Measurements from ENCODE around the gene KCNC3.

KCNC3 gene

DNA sequence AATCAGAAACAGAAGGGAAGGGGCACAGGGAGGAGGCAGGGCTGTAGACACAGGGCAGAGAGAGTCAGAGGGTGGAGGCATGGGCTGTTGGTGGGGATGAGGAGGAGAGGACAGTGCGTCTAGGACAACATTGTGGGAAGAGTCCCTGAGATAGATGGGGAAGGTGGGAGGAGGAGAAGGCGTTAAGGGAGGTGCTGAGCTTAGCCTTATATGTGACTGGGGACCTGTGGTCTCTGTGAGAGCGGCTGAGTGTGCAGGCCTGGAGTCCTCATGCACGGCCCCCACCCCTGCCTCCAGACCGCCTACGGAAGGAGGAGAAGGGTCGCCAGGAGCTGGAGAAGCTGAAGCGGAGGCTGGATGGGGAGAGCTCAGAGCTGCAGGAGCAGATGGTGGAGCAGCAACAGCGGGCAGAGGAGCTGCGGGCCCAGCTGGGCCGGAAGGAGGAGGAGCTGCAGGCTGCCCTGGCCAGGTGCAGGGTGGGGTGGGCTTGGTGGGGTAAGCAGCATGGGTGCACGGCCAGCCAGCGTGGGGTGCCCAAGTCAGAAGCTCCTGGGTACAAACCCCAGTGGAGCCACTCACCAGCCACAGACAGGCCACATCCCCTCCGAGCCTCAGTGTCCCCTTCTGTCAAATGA is 56.8 kb downstream of the KCNC3 start:
- DNase-seq, result no peak

DNA sequence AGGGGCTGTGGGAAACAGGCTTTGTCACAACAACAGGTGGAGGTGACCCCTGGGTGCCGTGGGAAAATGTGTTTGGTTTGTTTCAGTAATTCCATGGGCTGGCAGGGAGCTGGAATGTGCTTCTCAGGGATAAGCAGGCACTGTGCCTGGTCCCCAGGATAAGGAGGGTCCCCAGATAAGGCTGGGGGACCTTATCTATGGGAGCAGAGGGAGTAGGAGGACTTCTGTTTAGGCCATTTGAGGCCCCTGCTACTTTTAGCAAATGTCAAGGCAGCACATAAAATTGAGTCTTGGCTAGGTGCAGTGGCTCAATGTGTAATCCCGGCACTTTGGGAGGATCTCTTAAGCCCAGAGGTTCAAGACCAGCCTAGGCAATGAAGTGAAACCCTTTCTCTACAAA is 59.5 kb downstream of the KCNC3 start:
- DNase-seq, result no peak

DNA sequence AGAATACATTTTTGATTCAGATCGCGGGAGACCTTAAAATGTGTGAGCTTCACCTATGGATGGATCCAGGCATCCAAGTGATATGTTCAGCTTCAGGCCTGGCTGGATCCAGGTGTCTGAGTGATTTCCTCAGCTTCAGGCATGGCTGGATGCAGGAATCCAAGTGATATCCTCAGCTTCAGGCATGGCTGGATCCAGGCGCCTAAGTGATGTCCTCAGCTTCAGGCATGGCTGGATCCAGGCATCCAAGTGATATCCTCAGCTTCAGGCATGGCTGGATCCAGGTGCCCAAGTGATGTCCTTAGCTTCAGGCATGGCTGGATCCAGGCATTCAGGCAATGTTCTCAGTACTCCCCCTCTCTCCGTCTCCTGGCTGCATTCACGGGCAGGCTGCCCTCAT is 60.7 kb downstream of the KCNC3 start:
- DNase-seq, result no peak

DNA sequence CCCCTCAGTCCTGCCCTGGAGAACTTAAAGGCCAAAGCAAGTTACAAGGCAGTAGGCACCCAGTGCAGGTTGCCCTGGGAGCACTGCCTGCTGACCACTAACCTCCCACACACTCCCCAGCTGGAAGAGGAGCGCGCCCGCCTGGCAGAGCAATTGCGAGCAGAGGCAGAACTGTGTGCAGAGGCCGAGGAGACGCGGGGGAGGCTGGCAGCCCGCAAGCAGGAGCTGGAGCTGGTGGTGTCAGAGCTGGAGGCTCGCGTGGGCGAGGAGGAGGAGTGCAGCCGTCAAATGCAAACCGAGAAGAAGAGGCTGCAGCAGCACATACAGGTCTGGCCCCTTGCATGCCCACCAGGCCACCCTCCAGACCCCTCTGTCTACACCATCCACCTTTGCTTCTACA is 61.1 kb downstream of the KCNC3 start:
- no peak for DNase-seq

DNA sequence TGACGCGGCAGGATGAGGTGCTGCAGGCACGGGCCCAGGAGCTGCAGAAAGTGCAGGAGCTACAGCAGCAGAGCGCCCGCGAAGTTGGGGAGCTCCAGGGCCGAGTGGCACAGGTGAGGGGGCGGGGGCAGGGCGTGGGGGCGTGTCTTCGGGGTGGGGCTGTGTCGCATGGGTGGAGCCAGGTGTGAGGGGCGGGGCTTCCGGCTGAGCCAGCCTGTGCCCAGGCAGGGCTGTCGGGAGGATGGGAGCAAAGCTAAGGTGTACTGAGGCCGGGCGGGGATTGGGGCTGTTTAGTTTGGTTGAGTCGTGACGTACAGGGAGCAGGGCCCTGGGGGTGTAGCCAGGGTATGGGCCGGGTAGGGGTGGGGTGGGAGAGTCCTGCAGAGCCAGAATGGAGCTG is 62.3 kb downstream of the KCNC3 start:
- DNase-seq, result no peak

DNA sequence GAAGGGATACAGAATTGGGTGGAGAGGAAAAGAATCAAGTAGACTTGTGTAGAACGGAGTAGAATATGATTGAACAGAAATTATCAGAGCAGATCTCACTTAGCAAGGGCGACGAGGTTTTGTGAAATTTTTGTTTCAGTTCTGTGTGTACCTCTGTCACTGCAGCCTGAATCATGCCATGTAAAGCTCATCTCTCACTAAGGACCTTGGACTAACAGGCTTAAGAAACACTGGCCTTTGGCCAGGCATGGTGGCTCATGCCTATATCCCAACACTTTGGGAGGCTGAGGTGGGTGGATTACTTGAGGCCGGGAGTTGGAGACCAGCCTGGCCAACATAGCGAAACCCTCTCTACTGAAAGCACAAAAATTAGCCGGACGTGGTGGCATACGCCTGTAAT is 63.1 kb downstream of the KCNC3 start:
- no peak for DNase-seq

DNA sequence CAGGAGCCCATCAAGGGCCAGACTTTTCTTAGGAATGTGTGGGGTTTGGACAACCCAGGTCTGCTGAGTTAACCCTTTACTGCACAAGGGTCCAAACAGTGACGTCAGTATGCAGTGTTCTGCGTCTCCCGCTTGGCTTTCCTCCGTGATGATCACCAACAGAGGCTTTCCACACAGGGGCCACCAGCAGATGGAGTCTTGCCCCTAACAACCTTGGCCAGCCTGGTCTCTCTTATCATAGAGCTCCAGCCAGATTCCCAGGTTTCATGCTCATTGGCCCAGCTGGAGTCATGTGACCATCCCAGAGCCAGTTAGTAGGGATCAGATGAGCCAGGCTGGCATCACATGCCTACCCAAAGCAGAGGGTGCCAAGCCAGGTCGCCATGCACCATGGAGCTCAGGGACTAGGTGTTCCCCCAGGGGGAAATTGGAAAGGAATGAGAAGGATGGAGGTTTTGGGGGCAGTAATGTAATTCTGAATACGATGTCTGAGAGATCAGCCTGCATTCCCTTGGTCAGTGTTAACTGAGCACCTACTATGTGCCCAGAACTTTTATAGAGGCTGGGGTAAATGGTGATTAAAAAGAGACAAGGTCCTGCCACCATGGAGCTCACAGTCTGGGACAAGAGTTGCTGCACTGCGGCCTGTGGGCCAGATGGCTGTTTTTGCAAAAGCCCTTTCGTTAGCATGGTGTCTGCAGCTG is 64.5 kb downstream of the KCNC3 start:
- no peak for DNase-seq

DNA sequence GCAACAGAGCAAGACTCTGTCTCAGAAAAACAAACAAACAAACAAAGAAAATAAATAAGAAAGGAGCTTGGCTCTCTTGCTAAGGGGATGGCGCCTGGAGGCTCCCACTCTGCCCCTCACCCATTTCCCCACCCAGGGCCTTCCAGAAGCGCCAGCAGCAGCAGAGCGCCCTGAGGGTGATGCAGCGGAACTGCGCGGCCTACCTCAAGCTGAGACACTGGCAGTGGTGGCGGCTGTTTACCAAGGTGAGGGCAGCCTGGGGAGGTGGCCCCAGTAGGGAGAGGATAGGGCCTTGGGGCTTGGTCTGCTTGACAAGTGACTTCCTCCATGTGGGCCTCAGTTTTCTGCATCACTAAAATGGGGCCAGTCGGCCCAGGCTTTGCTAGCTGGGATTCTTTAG is 66.0 kb downstream of the KCNC3 start:
- no peak for DNase-seq
